Esophagus squamous epithelium (tissue), 4 donors: ENCODE results near the gene GABRB2.

Experiments
- POLR2A ChIP-seq, 4 donors: fragments of 450-650 bp; IDR thresholded peaks; one replicate each; pipeline ENCODE4 v1.6.1; 2017; ENCODE audit warnings: antibody characterized with exemption in 4 of 4, mild to moderate bottlenecking in 4 of 4, moderate library complexity in 3 of 4
- TF ChIP-seq, protein P1 (sequence below), 6 experiments: fragments of 450-650 bp in 4 of 6; fragments of 200-600 bp in 2 of 6; sonication (generic) in 2 of 6; IDR thresholded peaks; one replicate each; pipeline ENCODE4 v1.5.1; 2016 to 2019; ENCODE audit warnings: antibody characterized with exemption in 6 of 6, mild to moderate bottlenecking in 4 of 6, moderate library complexity in 4 of 6

DNA sequence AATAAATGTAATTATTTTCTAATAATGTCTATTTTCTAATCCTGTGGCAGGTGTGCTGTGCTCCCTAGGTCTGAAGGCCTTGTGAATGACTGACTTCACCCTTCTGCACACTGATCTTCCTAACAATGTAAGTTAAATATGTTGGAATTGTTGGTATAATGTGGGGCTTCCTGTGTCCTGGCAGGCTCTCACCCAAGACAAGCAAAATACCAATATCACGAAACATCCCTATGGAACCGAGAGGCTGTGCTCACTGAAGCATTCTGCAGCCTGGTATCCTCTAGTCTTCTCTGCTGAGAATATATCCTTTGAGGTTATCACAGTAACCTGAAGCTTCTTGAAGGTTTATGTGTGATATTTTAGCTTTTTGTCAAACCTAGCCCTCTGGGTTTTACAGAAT, 159.4 kb downstream of the GABRB2 start:
- TF ChIP-seq POLR2A (IDR thresholded peaks at IDR 0.05) = no peak
- TF ChIP-seq, protein P1, sequence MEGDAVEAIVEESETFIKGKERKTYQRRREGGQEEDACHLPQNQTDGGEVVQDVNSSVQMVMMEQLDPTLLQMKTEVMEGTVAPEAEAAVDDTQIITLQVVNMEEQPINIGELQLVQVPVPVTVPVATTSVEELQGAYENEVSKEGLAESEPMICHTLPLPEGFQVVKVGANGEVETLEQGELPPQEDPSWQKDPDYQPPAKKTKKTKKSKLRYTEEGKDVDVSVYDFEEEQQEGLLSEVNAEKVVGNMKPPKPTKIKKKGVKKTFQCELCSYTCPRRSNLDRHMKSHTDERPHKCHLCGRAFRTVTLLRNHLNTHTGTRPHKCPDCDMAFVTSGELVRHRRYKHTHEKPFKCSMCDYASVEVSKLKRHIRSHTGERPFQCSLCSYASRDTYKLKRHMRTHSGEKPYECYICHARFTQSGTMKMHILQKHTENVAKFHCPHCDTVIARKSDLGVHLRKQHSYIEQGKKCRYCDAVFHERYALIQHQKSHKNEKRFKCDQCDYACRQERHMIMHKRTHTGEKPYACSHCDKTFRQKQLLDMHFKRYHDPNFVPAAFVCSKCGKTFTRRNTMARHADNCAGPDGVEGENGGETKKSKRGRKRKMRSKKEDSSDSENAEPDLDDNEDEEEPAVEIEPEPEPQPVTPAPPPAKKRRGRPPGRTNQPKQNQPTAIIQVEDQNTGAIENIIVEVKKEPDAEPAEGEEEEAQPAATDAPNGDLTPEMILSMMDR (IDR thresholded peaks at IDR 0.05) = no peak
